Stimulated activated CD4-positive, alpha-beta T cell treated with anti-CD3 and anti-CD28 coated beads, TNF-alpha, amount 100 ng/mL, for 4 hours (primary cell): ENCODE measurements around the gene ARL14.

Experiments
- DNase-seq, 3 experiments: peaks; one replicate each; pipeline ENCODE4 v3.0.0-alpha.2; 2020; ENCODE audit warnings: low read depth in 3 of 3

Gene ARL14

DNA sequence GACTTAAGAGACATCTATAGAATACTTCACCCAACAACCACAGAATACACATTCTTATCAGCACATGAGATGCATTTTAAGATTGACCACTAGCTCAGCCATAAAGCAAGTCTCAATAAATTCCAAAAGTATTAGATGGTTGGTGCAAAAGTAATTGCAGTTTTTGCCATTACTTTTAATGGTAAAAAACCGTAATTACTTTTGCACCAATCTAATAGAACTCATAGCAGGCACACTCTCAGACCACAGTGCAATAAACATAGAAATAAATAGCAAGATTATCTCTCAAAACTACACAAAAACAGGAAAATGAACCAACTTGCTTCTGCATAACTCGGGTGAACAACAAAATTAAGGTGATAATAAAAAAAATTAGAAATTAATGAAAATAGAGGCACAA, 45.4 kb downstream of the ARL14 start:
- no peak for DNase-seq

DNA sequence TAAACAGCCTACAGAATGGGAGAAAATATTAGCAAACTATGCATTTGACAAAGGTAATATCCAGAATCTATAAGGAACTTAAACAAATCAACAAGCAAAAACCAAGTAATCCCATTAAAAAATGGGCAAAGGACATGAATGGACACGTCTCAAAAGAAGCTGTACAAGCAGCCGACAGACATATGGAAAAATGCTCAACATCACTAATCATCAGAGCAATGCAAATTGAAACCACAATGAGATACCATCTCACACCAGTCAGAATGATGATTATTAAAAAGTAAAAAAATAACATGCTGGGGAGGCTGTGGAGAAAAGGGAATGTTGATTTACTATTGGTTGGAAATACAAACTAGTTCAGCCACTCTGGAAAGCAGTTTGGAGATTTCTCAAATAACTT, 48.4 kb downstream of the ARL14 start:
- DNase-seq, result no peak
